Adipocyte (in vitro differentiated cells): ENCODE data around the gene NCAM1.
"Not testable (repeated sequence)": the region's sequence is repeated elsewhere in the genome, so short reads cannot be mapped to it uniquely, and the experiment has no call there.

Source experiments
- DNase-seq: peaks from one replicate; pipeline ENCODE4 v3.0.0-alpha.2; 2015; ENCODE audit warnings: low read depth
- H3K27me3 ChIP-seq: replicated peaks from 2 replicates; pipeline ENCODE4 v1.7.0; 2013; ENCODE audit warnings: mild to moderate bottlenecking, low read length, moderate library complexity; ENCODE audit not compliant: control insufficient read depth, insufficient read depth
- H3K36me3 ChIP-seq: 2 replicates; pipeline ENCODE4 v1.7.0; 2013; ENCODE audit warnings: low read length, mild to moderate bottlenecking, moderate library complexity; ENCODE audit not compliant: control insufficient read depth, insufficient read depth, severe bottlenecking
- H3K4me1 ChIP-seq: 2 replicates; pipeline ENCODE4 v1.7.0; 2013; ENCODE audit warnings: mild to moderate bottlenecking, low read length, moderate library complexity; ENCODE audit not compliant: control insufficient read depth, insufficient read depth
- H3K4me3 ChIP-seq: 2 replicates; pipeline ENCODE4 v1.7.0; 2013; ENCODE audit warnings: mild to moderate bottlenecking, low read length, moderate library complexity
- H3K9ac ChIP-seq: 2 replicates; pipeline ENCODE4 v1.7.0; 2013; ENCODE audit warnings: mild to moderate bottlenecking, low read length, moderate library complexity
- H3K9me3 ChIP-seq: 2 replicates; pipeline ENCODE4 v1.7.0; 2013; ENCODE audit warnings: mild to moderate bottlenecking, low read length, moderate library complexity; ENCODE audit not compliant: control insufficient read depth

The NCAM1 gene

DNA sequence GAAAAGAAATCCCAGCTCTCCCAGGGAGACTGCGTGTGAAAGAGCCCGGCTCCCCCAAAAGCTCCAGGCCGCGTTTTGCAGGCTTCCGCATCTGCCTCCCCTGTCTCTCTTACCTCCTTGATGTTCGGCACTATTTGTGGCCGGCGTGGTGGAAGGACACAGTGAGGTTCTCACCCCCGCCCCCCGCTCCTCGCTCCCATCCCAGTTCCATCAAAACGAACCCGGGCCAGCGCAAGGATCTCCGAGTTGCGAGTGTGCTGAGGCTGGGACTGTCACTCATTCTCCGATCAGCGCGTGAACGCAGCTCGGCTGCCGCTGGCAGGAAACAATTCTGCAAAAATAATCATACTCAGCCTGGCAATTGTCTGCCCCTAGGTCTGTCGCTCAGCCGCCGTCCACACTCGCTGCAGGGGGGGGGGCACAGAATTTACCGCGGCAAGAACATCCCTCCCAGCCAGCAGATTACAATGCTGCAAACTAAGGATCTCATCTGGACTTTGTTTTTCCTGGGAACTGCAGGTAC is at the start of gene NCAM1:
Gene NCAM1 (plus strand): TSS at position 275 of the 523 bp plus-strand sequence.
- H3K27me3 ChIP-seq, result peaks cover 31% of the 10 kb centered on the region
- no peak within 1 kb of the TSS for H3K9ac ChIP-seq
- H3K4me3 ChIP-seq, result peak within 1 kb of the TSS; percentile 80
- DNase-seq, result peak; percentile 24
- no peaks in the 10 kb centered on the region for H3K36me3 ChIP-seq
- no peaks in the 10 kb centered on the region for H3K4me1 ChIP-seq
- peaks cover 3% of the 10 kb centered on the region for H3K9me3 ChIP-seq

DNA sequence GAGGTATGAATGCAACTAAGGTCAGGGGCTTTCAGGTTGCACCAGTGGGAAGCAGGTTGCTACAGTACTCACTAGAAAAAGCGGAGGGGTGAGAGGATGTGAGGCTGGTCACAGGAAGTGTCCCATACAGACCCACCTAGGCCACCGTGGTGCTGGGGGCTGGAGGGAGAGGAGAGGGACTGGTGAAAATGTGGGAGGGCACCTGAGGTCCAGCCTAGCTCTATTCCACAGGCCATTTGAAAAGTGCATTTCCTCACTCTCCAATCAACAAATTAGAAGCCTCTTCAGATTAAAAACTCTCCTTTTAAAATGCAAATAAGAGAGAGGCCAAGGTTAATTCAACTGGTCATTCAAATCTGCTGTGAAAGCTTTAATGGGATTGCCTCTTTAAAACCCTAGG is 38.6 kb upstream of the NCAM1 start:
- H3K9me3 ChIP-seq, result peaks cover 9% of the 10 kb centered on the region
- H3K27me3 ChIP-seq, result peaks cover 28% of the 10 kb centered on the region
- H3K9ac ChIP-seq, result no peak overlapping the region
- H3K4me3 ChIP-seq, result no peak overlapping the region
- no peak for DNase-seq
- no peaks in the 10 kb centered on the region for H3K4me1 ChIP-seq
- H3K36me3 ChIP-seq, result no peaks in the 10 kb centered on the region

DNA sequence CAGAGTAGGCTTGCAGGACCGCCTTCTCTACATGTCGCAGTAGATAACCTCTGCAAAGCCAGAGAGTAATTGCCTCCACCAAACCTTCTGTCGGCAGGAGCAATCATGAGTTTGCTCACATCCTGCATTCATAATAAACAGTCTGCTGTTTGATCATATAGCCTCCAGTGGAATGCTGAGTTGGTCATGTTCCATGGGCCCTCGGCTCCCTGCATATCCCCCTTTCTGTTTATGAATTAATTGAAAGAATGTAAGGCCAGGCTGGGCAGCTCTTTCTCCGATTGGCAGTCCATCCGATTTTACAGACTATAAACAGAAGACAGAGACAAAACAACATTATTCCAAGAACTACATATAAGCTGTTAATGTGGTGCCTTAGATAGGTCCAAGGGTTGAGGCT is 36.4 kb upstream of the NCAM1 start:
- H3K36me3 ChIP-seq, H3K9me3 ChIP-seq, DNase-seq, H3K4me1 ChIP-seq, H3K9ac ChIP-seq, H3K4me3 ChIP-seq: not testable (repeated sequence)
- H3K27me3 ChIP-seq, result peaks cover 34% of the 10 kb centered on the region

DNA sequence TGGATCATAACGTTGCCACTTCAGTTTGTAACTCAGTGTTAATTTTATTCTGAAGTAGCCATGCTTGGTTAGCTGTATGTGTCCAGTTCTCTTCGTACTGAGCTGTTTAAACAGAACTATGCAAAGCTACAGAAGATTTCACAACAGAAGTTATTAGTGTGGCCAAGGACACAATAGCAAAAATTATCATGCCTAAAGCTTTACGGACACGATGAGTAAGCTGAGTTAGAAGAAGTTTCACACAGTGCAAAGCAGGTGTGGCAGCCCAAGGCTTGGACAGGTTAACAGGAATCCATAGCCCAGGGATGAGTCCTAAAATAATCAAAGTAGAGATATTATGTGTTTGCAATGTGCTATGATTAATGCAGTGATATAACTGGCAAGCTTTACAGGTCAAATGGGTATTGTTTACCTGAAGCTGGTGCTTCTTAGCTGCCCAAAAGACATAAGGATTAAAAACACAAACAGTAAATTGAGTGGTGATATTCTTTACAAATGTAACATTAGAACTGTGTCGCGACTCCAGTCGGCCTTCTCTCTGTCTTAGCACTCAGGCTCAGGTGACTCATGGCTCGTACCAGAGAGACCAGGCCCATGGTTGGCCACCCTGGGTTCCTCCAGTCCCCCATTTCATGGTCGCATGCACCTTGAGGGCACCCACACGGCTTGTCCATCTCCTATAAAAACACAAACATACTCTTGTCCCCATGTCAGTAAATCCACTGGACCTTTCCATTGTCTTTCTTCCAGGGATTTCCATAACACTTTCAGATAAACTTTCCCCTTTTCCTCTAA is 35.5 kb upstream of the NCAM1 start:
- H3K4me3 ChIP-seq, result no peak overlapping the region
- no peaks in the 10 kb centered on the region for H3K36me3 ChIP-seq
- DNase-seq, result no peak
- H3K9ac ChIP-seq, result no peak overlapping the region
- no peaks in the 10 kb centered on the region for H3K4me1 ChIP-seq
- peaks cover 34% of the 10 kb centered on the region for H3K27me3 ChIP-seq
- H3K9me3 ChIP-seq, result no peaks in the 10 kb centered on the region

DNA sequence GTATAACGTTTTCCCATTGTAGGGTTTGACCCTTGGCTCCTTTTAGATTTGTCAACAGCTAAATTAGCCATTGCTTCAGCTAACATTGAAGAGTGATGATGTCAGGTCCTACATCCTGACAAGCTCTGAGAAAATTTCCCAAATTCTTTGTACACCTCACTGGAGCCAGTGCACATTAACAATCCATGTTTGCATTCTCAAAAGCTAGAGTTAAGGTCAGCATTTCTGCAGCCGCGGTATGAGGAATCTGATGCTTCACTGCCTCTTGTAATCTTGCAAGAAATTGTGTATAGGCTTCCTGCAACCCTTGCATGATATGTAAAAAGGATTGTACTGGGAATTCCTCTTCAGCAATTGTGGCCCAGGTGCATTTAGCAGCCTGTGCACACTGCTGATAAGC is 33.1 kb upstream of the NCAM1 start:
- Histone ChIP-seq H3K4me1 (no peaks in the 10 kb centered on the region), H3K9me3 (no peaks in the 10 kb centered on the region), H3K4me3 (no peak overlapping the region), H3K36me3 (no peaks in the 10 kb centered on the region), H3K9ac (no peak overlapping the region), H3K27me3 (peaks cover 26% of the 10 kb centered on the region)
- DNase-seq, result no peak

DNA sequence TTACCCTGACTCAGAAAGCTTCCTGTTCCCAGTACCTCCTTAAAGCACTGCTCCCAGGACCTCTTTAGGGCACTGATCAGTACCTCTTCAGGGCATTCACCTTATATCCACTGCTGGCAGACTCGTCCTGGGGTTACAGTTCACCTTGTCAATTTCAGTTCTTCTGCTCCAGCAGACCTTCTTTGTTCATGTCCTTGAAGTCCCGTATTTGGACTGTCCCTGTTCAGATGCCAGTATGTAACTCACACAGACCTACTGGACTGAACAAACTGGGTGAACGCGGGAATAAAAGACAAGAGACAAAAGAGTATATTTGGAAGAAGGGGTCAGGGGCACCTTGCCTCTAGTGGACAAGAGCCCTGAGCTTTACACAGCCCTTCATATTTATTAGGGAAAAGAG is 31.8 kb upstream of the NCAM1 start:
- H3K4me3 ChIP-seq, result no peak overlapping the region
- H3K9ac ChIP-seq, result no peak overlapping the region
- peaks cover 21% of the 10 kb centered on the region for H3K27me3 ChIP-seq
- H3K36me3 ChIP-seq, result no peaks in the 10 kb centered on the region
- DNase-seq, result no peak
- H3K4me1 ChIP-seq, result no peaks in the 10 kb centered on the region
- no peaks in the 10 kb centered on the region for H3K9me3 ChIP-seq

DNA sequence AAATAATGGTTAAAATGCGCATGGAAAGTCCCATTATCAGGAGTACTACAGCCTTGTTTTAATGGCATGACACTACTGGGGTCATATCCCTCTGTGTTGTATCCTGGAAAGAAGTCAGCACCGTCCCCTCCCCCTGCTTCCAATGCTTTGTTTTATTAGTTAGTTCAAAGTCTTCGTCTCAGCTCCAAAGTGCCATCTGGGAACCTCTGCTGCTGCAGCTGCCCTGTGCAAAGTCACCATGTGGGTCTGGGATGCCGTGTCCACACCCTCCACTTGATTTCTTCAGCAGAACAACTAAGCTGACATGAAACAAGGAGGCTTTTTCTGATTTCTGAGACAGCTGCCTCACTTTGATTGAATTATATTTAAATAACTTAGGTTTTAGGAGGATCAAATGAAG is 29.5 kb upstream of the NCAM1 start:
- Histone ChIP-seq H3K4me3 (no peak overlapping the region), H3K9me3 (peaks cover 7% of the 10 kb centered on the region), H3K4me1 (no peaks in the 10 kb centered on the region), H3K27me3 (peaks cover 21% of the 10 kb centered on the region), H3K9ac (no peak overlapping the region), H3K36me3 (no peaks in the 10 kb centered on the region)
- no peak for DNase-seq

DNA sequence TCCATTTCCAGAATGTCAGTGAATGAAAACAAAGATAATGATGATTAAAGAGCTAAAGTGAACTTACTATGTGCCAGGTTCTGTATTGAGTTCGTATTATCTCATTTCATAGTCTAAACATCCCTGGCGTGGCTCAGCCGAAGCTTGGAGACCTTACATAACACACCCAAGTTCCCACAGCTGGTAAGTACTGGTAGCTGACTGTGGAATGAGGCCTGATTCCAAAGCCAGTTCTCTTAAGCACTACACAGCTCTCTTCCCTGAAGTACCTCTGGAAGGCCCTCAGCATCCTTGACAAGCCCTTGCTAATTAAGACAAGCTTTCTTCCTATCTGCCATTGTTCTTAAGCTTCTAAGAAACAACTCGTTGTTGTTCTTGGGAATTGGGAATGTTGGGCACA is 28.6 kb upstream of the NCAM1 start:
- Histone ChIP-seq H3K36me3 (no peaks in the 10 kb centered on the region), H3K9ac (no peak overlapping the region), H3K4me1 (no peaks in the 10 kb centered on the region), H3K4me3 (no peak overlapping the region), H3K27me3 (peaks cover 21% of the 10 kb centered on the region), H3K9me3 (peaks cover 9% of the 10 kb centered on the region)
- DNase-seq, result no peak

DNA sequence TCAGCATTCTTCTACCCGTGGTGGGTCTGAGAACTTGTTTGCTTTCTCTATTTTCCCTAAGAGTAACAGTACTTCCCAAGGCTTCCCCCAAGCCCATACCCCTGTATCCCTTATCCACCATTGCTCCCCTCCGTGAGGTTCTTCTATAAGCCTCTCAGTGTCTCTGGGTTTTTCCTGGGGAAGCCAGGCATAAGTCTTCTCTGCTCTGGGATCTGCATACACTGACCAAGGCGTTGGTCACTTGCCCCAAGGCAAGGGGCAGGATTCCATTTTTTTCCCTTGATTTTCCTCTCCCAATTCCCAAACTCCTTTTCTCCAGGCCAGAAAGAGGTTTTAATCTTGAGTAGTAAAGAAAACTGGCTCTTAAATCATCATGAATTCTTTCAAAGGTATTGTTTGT is 27.2 kb upstream of the NCAM1 start:
- Histone ChIP-seq H3K4me1 (no peaks in the 10 kb centered on the region), H3K9ac (no peak overlapping the region), H3K36me3 (no peaks in the 10 kb centered on the region), H3K4me3 (no peak overlapping the region), H3K9me3 (peaks cover 9% of the 10 kb centered on the region), H3K27me3 (peaks cover 18% of the 10 kb centered on the region)
- no peak for DNase-seq

DNA sequence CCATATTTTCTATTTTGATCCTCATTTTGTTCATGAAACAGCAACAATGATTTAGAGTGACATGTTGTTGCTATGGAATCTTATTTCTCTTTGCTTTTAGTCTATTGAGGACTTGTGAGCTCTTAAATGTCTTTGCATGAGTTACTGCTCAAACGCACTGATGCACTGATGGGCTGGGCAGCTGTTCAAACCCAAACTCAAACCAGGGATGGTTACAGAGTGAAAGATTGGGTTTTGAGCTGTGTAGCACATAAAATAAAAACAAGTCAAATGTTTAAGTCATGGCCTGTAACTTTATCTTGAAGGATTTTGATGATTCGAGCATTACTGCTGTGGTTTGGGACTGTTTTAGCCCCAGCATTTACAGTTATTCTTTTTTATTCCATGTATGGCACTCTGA is 20.1 kb upstream of the NCAM1 start:
- no peak for DNase-seq
- Histone ChIP-seq H3K4me1 (no peaks in the 10 kb centered on the region), H3K9ac (no peak overlapping the region), H3K27me3 (peaks cover 17% of the 10 kb centered on the region), H3K9me3 (peaks cover 7% of the 10 kb centered on the region), H3K36me3 (no peaks in the 10 kb centered on the region), H3K4me3 (no peak overlapping the region)

DNA sequence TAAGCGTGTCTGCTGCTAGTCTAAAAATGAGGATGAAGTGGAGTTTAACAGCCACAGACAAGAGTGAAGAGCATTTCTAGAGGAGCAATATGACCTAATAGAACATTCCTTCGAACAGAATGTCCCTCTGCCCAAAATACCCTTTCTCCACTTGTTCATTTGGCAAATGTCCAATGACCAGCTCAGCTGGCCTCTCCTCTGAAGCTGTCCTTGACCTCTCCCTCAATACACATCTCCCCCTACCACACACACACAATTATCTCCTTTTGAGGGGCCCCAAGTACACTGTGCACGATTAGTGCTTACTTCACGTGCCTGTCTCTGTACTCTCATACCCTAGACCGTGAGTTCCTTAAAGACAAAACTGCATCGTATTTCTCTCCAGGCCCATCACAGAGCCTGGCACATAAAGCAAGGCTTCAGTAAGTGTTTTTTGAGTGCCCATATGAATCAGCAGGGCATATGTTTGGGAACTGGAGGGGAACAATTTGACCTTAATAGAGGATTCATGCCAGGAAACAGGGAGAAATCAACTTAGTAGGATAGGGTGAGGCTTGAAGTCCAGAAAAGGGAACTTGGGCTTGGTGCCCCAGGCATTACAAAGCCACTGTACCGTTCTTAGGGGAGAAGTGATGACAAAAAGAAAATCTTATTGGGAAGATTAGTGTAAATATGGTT is 18.1 kb upstream of the NCAM1 start:
- Histone ChIP-seq H3K4me3 (no peak overlapping the region), H3K9ac (no peak overlapping the region), H3K36me3 (no peaks in the 10 kb centered on the region), H3K27me3 (peaks cover 20% of the 10 kb centered on the region), H3K4me1 (no peaks in the 10 kb centered on the region), H3K9me3 (no peaks in the 10 kb centered on the region)
- no peak for DNase-seq
